Measurements from ENCODE around the gene NT5C2. TPM values are rescaled to one million over a fixed set of nuclear protein-coding genes. Genes with fewer than 3 reads are reported as not detected.
"Not testable (repeated sequence)": the region's sequence is repeated elsewhere in the genome, so short reads cannot be mapped to it uniquely, and the experiment has no call there.

Gene NT5C2
- polyA plus RNA-seq, 1 of the 3 experiments (the other 2 are of a cell fraction), result 29.6 TPM

GRCh38 chr10:103067484-103067883, 125.6 kb downstream of the NT5C2 start:
- Histone ChIP-seq H3K27me3 (ENCODE audit: insufficient read depth) (no peaks in the 10 kb centered on the region), H3K4me3 (ENCODE audit: low read depth in 2 of 2, low read length in 1 of 2) (no peak overlapping the region), H3K4me2 (no peak overlapping the region), H2AFZ (ENCODE audit: low read depth) (no peak overlapping the region), H3K9ac (no peak overlapping the region), H3K79me2 (ENCODE audit: insufficient read depth) (no peaks in the 10 kb centered on the region), H3F3A (replicated peaks; ENCODE audit: insufficient read depth) (no peaks in the 10 kb centered on the region), H4K20me1 (ENCODE audit: insufficient read depth) (no peaks in the 10 kb centered on the region), H3K9me3 (no peaks in the 10 kb centered on the region), H3K4me1 (ENCODE audit: control insufficient read depth in 1 of 2, insufficient read depth in 2 of 2, low read depth in 1 of 2, low read length in 1 of 2) (peaks cover 0 to 22% of the 10 kb centered on the region in 2 experiments; a peak in 1 of 4 replicates), H3K9me2 (no peaks in the 10 kb centered on the region), H3K36me3 (replicated peaks in 1 of 2; ENCODE audit: control insufficient read depth in 1 of 2, insufficient read depth in 2 of 2, low read length in 1 of 2) (peaks cover 0 to 4% of the 10 kb centered on the region in 2 experiments), H3K27ac (ENCODE audit: low read depth in 2 of 2, low read length in 1 of 2) (no peak overlapping the region)
- 98% methylated on average over 2 of the region's 2 CpGs for WGBS (ENCODE audit: low lambda C conversion rate)
- TF ChIP-seq TEAD4 (IDR thresholded peaks at IDR 0.05; ENCODE audit: borderline replicate concordance, insufficient read depth), result no peak
- no peak for TF ChIP-seq SMC3 (IDR thresholded peaks at IDR 0.05; ENCODE audit: low read depth, low read length)
- no peak for TF ChIP-seq POLR2AphosphoS5 (IDR thresholded peaks at IDR 0.05; ENCODE audit: low read depth, low read length)
- TF ChIP-seq USF2 (IDR thresholded peaks at IDR 0.05; ENCODE audit: borderline replicate concordance, low read depth, low read length), result no peak
- no peak for TF ChIP-seq EZH2phosphoT487 (IDR thresholded peaks at IDR 0.05; ENCODE audit: borderline replicate concordance, low read depth)
- TF ChIP-seq ELF1 (IDR thresholded peaks at IDR 0.05), result no peak
- TF ChIP-seq REST (IDR thresholded peaks at IDR 0.05; ENCODE audit: low read depth, low read length), result no peak
- TF ChIP-seq FOXM1 (IDR thresholded peaks at IDR 0.05; ENCODE audit: low read depth), result no peak
- no peak for TF ChIP-seq EP300 (IDR thresholded peaks at IDR 0.05; ENCODE audit: borderline replicate concordance in 1 of 2, low read depth in 1 of 2, low read length in 1 of 2)
- no peak for TF ChIP-seq YY1 (IDR thresholded peaks at IDR 0.05; ENCODE audit: low read depth)
- no peak for TF ChIP-seq PBX3 (IDR thresholded peaks at IDR 0.05)
- TF ChIP-seq FOXJ3 (CRISPR knock-in tag; IDR thresholded peaks at IDR 0.05), result no peak
- no peak for TF ChIP-seq TCF12 (IDR thresholded peaks at IDR 0.05)
- no peak for TF ChIP-seq USF1 (IDR thresholded peaks at IDR 0.05; ENCODE audit: borderline replicate concordance, low read depth)
- POLR2A ChIA-PET, result no interaction called here
- CTCF ChIA-PET, result interaction anchor here (0.8 to 20.8 kb wide), 4 partner anchors 151 to 177 kb away, joined by 3 to 264 read pairs (median 8); partner anchors contain the start of gene CNNM2
- DNase-seq, result no peak

- not testable (repeated sequence) for H3K9me3 ChIP-seq; H3K4me2 ChIP-seq; H3K36me3 ChIP-seq (replicated peaks in 1 of 2; ENCODE audit: control insufficient read depth in 1 of 2, insufficient read depth in 2 of 2, low read length in 1 of 2); H3K79me2 ChIP-seq (ENCODE audit: insufficient read depth); DNase-seq; H4K20me1 ChIP-seq (ENCODE audit: insufficient read depth); H3K9ac ChIP-seq; H3K9me2 ChIP-seq; H3K27me3 ChIP-seq (ENCODE audit: insufficient read depth); H3K27ac ChIP-seq (ENCODE audit: low read depth in 2 of 2, low read length in 1 of 2); H3F3A ChIP-seq (replicated peaks; ENCODE audit: insufficient read depth); H2AFZ ChIP-seq (ENCODE audit: low read depth); H3K4me3 ChIP-seq (ENCODE audit: low read depth in 2 of 2, low read length in 1 of 2)
- H3K4me1 ChIP-seq (ENCODE audit: control insufficient read depth in 1 of 2, insufficient read depth in 2 of 2, low read depth in 1 of 2, low read length in 1 of 2), result peaks cover 0 to 22% of the 10 kb centered on the region in 2 experiments; a peak in 1 of 4 replicates
- ChIA-PET CTCF (interaction anchor here (0.8 to 20.8 kb wide), 3 partner anchors 150 to 177 kb away, joined by 3 to 264 read pairs (median 12); partner anchors contain the start of gene CNNM2), POLR2A (interaction anchor here (1.2 kb wide), 1 partner anchor 149 kb away, joined by 6 read pairs; the partner anchor contains the start of gene CNNM2)
- WGBS (ENCODE audit: low lambda C conversion rate), result 77% methylated on average over 4 of the region's 4 CpGs
Measured at GRCh38 chr10:103067099-103067477, 126.0 kb downstream of the NT5C2 start.

Measured in SK-N-SH (cell line).